IPS-18c (cell line): Measurements from ENCODE around the gene PPP1R9B.

Source experiments
- H3K4me3 ChIP-seq: 2 replicates; pipeline ENCODE4 v1.7.0; 2013; ENCODE audit warnings: low read depth, mild to moderate bottlenecking, low read length, moderate library complexity; ENCODE audit not compliant: insufficient read depth
- H3K9me3 ChIP-seq: one replicate; pipeline ENCODE4 v1.6.1; 2013; ENCODE audit warnings: mild to moderate bottlenecking, low read length, moderate library complexity; ENCODE audit not compliant: control insufficient read depth, insufficient read depth

Gene PPP1R9B

DNA sequence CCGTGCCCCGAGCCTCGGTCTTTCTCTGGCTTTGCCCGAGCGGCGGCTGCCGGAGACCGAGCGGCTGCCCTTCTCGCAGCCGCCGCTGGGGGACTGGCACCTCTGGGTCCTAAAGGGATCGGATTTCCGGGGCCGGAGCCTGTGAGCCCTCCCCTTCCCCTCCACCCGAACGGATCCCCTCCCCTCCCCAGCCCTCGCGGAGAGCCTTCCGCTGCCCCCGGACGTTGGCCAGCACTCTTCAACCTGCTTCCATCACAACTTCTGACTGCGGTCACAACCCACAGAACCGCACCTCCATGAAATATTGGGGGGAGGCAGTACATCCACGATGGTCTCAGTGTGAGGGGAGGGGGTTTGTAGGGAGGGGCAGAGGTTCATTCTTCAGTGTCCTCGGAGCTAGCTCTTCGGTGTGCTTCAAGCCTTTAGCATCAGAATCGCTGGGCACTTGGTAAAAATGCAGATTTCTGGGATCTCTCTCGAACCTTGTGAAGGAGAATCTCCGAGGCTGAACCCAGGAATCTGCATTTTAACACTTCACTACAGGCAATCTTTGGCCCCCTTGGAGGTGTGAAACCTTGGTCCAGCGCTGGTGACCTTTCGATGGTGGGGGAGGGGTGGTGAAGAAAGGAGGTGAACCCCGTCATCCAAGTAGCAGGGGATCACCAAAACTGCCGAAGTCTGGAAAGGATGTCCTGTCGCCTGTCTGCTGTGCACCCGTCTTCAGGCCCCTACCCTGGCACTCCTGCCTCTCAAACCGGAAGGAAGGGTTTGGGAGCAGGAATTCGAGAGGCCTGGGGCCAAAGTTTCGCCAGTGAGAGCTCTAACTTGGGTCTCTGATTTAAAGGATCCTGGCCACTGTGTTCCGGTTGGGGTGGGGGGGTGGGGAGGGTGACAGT, 812 bp upstream of the PPP1R9B start:
- Histone ChIP-seq H3K9me3 (no peaks in the 10 kb centered on the region), H3K4me3 (peak overlapping the region; percentile 50)

DNA sequence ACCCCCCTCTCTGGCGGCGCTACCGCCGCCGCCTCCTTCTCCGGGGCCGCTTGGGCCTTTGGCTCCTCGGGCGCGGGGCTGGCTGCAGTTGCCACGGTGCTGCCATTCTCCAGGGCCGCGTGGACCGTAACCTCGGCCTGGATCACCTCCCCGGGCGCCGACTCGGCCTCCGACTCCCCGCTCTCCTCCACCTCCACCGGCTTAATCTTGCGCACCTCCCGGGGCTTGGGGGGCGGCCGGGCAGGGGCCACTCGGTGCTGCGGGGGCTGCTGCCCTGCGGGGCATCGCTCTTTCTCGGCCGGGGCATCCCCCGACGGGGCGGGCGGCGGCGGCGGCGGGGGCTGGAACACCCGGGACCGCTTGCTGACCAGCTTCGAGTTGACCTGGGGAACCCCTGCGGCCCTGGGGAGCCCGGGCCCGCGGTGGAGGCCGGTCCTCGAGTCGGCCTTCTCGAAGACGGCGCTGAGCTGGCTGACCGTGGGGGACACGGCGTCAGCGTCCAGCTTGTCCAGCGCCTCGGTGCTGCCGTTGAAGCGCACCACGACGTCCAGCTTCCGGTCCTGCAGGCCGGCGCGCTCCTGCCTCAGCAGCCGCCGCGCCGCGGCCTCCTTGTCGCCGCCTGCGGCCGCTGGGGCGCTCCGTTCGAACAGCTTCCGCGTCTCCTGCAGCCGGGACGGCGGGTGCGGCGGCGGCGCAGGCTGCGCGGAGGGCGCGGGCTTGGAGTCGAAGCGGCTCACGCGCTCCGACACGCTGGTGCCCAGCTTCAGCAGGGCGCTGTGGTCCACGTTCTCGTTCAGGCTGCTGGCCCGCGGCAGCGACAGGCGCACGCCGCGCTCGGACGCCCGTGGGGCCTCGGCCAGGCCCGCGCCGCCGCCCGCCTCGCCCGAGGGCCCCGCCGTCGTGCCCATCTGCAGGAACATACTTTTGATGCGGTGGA, 792 bp downstream of the PPP1R9B start:
- no peaks in the 10 kb centered on the region for H3K9me3 ChIP-seq
- peak overlapping the region; percentile 50 for H3K4me3 ChIP-seq

DNA sequence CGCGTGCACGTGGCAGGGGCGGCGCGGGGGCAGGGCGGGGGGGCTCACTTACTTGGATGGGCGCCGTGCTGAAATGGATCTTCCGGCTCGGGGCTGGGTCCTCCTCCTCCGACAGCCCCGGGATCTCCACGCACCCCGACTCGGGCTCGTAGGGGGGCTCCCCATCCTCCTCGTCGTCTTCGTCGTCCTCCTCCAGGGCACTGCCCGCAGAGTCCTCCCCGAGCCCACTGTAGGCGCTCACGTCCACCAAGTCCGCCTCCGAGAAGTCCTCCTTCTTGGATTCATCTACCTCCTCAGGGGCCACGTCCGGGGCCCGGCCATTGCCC, 1.4 kb downstream of the PPP1R9B start:
- no peaks in the 10 kb centered on the region for H3K9me3 ChIP-seq

DNA sequence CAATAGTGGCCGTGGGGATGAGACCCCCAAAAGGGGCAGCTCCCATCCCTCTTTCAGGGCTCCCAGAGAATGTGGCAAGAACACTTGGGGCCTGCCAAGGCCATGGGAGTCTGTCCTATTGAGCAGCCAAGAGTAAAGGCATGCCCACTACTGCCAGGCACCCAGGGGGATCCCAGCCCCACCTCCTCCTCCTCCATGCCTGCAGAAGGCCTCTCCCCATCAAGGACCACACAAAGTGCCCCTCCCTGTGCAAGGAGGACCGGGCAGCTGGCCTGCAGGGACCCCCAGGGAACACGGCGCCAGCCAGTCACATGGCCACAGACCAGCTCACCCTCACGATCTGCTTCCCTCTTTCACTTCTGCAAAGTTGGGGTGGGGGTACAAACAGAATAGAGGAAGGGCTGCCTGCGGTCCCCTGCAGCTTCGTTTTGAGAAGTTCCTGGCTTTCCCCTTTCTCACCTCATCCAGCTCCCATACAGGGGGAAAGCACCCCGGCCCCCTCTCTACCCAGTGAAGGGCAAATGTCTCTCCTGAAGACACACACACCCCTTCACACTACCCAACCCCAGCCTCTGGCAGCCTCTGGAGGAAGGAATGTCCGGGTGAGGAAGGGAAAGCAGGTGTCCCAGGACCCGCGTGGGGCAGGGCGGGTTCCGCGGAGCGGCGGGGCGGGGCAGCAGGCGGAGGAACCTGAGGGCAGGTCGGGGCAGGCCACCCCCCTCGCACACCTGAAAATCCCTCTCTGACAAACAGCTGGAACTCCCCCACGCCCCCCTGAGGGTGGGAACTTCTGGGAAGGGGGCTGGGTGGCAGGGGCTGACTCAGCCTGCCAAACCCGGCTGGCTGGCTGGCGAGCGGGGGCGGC, 2.0 kb downstream of the PPP1R9B start:
- H3K4me3 ChIP-seq: peak overlapping the region; percentile 50
- no peaks in the 10 kb centered on the region for H3K9me3 ChIP-seq

More for the DNA sequence above, 1.4 kb downstream of the PPP1R9B start:
- H3K4me3 ChIP-seq: peak overlapping the region; percentile 50

DNA sequence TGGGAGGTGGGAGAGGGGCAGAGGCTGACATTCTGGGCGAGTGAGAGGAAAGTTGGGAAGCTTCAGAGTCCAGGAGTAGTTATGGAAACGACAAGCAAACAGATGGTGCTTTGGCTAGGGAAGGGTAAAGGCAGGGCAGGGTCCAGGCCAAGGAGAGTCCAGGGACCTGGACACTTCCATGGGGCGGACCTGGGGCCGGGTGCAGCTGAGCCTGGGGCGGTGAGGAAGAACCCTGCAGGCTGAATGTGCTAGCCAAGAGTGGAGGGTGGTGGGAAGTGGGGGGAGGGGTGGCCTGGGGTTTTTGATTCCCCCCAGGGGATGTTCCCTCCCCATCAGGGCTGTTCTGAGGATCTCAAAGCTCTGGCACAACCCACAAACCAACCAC, 2.6 kb downstream of the PPP1R9B start:
- H3K9me3 ChIP-seq: no peaks in the 10 kb centered on the region

DNA sequence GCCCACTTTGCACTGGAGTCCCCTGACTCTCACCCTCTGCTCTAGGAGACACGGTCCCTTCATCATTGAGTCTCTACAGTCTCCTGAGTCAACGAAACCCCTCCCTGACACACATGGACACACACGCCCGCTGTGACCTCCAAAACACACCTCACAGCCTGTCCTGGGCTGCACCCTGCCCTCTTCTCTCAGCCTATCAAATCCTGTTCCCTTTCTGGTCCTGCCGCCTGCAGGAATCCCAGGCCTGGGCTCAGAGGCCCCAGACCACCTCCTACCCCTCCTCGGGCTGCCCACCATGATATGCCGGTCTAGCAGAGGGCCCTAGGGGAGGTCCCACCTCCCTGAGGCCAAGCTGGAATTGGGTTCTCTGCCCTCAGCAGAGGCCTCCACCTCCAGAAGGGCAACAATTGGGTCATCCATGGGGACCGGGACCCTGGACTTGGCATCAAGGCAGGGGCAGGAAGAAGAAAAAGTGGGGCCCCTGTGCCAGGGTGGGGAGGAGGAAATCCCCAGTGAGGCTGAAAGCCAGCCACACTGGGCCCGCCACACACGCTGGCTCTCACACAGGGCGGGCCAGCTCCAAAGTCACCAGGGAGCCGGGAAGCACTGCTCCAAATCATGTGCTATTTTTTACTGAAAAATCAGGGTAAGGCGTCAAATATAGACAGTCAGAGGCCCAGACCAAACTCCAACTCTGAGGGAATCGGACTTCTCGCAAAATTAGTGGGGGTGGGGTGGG, 3.4 kb downstream of the PPP1R9B start:
- Histone ChIP-seq H3K9me3 (no peaks in the 10 kb centered on the region), H3K4me3 (no peak overlapping the region; the same call in 1 of the 2 replicates)

More for the DNA sequence above, 2.6 kb downstream of the PPP1R9B start:
- 0 out of 2 replicates have a peak overlapping the region, but pooled peaks have one; percentile 50 for H3K4me3 ChIP-seq

DNA sequence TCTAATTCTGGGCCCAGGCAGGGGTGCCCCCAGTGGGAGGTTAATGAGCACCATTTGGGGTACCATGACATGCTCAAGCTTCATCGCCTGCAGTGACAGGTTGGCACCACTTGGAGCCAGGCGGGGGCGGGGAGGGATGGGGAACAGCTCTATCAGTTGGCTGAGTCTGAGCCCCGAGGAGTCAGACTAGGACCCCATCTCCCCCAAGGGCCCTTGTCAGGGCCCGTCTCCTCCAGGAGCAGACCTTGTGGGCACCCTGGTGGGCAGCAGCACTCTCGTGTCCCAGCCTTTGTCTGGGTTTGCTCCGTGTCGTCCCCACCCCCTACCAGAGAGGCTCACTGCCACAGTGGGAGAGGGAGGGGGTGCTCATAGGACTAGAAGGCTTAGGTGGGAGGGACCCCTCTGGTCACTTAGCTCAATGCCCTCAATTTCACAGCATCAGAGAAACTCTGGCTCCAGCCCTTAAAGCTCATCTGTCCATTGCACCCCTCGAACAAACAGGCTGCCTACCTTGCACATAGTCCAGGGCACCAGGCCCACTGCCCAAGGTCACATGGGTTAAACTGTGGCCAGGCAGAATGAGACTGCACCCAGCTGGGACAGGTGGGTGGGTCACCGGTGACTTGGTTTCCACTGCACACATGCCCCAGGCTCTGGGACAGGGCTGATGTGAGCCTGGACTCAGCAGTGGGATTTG, 4.1 kb downstream of the PPP1R9B start:
- H3K4me3 ChIP-seq: no peak overlapping the region
- no peaks in the 10 kb centered on the region for H3K9me3 ChIP-seq

DNA sequence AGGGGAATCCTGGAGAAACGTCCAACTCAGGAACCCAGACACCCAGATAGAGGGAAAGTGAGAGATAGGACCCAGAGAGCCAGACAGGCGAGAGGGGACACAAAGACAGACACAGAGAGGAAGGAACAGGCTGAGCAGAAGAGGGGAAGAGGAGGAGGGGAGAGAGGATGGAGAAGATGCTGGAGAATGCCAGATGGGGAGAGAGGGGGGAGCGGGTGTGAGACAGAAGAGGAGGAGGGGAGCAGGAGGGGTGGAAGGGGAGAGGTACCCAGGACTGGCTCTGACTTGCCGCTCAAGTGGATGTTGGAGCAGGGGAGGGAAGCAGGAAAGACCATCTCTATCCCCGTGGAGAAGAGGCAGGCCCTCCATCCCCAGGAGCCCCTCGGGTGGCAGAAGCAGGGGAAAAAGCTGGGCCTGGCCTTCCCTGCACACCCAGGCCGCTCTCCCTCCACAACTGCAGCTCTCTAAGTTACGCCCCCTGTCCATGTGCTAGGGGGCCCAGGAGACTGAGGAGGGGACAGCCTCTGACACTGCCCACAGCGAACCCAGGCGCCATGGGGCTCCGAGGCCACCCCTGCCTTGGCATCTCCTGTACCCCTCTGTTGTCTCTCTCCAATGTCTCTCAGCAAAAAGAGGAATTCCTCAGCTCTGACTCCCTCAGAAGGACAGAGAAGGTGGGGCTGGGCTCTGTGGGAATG, 4.8 kb downstream of the PPP1R9B start:
- Histone ChIP-seq H3K9me3 (no peaks in the 10 kb centered on the region), H3K4me3 (no peak overlapping the region)

DNA sequence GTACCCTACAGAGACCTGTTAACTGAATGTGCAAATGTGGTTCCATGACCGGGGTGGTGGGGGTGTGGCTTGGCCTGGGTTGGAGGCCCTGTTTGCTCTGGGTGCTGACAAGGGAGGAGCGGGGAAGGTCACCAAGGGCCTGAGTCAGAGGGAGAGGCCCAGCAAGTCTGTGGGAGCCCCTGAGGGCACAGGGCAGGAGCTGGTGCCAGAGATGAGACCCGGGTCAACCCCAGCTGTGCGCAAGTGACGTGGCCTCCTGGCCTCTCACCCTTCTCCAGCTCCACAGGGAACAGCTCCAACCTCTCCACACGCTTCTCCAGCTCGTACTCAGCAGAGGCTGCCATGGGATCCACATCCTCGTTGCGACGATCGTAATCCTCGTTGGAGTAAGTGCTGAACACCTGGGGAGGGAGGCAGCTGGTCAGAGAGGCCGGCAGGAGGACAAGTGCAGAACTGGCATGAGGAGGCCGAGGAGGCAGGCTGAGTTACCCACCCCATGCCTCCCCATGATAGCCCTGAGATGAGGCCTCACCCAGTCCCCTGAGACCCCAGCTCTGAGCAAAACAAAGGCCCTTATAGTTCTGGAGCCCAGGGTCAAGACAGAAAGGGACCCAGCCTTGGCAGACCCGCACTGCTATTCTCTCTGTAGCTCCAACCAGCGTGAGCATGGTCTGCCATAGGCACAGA, 5.5 kb downstream of the PPP1R9B start:
- H3K4me3 ChIP-seq: no peak overlapping the region
- H3K9me3 ChIP-seq: peaks cover 2% of the 10 kb centered on the region

DNA sequence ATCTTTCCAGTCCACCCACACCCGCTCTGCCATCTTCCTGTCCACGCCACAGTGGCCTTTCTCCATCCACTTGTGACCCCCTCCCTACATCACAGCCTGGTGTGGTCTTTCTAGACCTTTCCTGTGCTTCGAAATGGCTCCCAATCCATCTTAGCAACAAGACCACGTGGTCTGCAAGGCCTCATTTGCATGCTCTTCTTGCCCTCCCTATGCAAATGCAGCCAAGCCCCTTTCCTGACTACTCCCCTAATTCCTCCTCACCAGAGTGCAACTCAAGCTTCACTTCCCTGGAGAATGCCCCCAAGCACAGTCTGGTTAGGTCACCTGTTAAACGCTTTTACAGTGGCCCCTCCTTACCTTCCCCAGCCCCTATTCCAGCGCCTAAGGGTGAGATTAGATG, 6.1 kb downstream of the PPP1R9B start:
- Histone ChIP-seq H3K4me3 (no peak overlapping the region), H3K9me3 (peaks cover 2% of the 10 kb centered on the region)

DNA sequence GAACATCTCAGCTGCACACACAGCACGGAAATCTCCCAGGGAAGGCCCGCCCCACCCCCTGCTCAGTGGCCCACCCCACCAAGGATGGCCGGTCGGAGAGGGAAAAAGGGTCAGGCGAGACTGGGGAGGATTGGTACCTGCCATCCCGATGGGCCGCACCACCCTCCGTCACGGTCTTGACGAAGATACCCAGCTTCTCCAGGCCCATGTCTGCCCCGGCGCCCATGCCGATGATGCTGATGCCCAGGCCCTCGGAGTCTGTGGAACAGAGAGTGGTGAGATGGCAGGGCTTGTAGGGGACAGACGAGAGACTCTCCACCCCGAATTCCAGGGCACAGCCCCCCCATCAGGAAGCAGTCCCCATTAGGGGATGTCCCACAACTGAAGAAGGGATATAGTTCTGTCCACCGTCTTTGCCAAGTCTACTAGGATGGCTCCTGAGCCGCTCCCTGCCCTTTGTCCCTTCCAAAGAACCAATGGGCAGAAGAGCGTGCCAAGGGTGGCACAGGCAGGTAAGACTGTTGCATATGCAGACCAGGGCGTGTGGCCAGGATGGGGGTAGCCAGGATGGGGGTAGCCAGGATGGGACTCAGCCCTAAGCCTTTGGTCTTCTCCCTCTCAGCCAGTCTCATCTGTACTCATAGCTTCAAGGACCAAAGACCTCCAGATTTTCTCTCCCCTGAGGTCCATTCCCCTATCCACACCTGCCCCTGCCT, 6.9 kb downstream of the PPP1R9B start:
- H3K9me3 ChIP-seq: peaks cover 2% of the 10 kb centered on the region
- no peak overlapping the region for H3K4me3 ChIP-seq

DNA sequence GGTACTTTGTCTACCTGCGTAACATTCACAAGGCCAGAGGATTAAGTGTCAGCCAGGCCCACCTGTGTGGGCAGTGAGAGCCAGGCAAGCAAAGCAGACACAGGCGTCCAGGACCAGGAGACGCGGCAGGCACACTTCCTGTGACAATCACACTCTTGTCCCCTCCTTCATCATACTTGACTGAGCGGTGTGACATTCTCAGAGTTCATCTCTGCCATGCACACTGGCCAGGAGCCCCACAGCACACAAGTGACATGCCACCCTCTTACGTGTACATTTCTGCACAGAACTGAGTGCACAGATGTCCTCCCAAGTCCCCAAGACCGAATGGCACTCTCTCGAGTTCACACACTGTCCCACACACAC, 8.7 kb downstream of the PPP1R9B start:
- Histone ChIP-seq H3K9me3 (peaks cover 2% of the 10 kb centered on the region), H3K4me3 (no peak overlapping the region)

DNA sequence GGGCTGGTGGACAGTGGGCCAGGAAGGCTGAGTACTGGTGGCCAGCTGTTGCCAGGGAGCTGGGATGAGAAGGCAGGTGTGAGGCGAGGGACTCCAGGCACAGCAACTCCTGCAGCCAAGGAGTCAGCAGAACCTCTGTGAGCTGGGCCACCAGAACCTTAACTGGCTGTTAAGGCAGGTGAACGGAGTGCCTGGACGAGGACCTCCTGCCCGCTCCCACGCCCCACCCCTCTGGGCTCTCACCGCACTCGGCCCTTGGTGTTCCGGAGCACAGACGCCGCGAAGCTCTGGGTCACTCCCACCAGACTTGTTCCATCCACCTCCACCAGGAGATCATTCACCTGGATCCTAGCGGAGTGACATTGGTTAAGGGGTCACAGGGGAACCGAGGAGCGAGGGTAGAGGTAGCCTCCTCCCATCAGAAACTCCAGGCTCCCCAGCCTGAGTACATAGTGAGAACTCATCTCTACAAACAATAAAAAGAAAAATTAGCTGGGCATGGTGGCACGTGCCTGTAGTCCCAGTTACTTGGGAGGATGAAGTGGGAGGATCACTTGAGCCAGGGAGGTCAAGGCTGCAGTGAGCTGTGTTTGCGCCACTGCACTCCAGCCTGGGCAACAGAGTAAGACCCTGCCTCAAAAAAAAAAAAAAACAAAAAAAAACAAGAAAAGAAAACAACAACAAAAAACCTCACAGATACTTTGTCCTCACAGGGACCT, 9.3 kb downstream of the PPP1R9B start:
- H3K9me3 ChIP-seq: peaks cover 2% of the 10 kb centered on the region
- no peak overlapping the region for H3K4me3 ChIP-seq
